DND-41 (cell line): Measurements from ENCODE around the gene SERPINA3.

Experiments used
- ATAC-seq: fragments of 200-7000 bp; cut with Tn5 transposase; 3 replicates; pipeline ENCODE4 v1.9.1; 2021; ENCODE audit warnings: low read depth; ENCODE audit not compliant: insufficient read depth
- DNase-seq: peaks from one replicate; pipeline ENCODE4 v3.0.0-alpha.2; 2020
- H2AFZ ChIP-seq: 2 replicates; pipeline ENCODE4 v1.6.0; 2012; ENCODE audit warnings: low read depth, low read length
- H3K27ac ChIP-seq: 2 replicates; pipeline ENCODE4 v1.5.1; 2012; ENCODE audit warnings: low read length, inconsistent platforms
- H3K27me3 ChIP-seq: fragments of 200-600 bp; sonication (generic); 2 replicates; pipeline ENCODE4 v1.6.0; 2012; ENCODE audit warnings: low read length, mild to moderate bottlenecking, inconsistent platforms; ENCODE audit not compliant: insufficient read depth, poor library complexity
- H3K36me3 ChIP-seq: 2 replicates; pipeline ENCODE4 v1.5.1; 2012; ENCODE audit warnings: low read length, inconsistent platforms; ENCODE audit not compliant: insufficient read depth
- H3K4me1 ChIP-seq: 2 replicates; pipeline ENCODE4 v1.5.1; 2012; ENCODE audit warnings: mild to moderate bottlenecking, low read length; ENCODE audit not compliant: insufficient read depth
- H3K4me2 ChIP-seq: 2 replicates; pipeline ENCODE4 v1.6.0; 2012; ENCODE audit warnings: mild to moderate bottlenecking, moderate library complexity, low read length, inconsistent platforms; ENCODE audit not compliant: insufficient read depth
- H3K4me3 ChIP-seq, 2 experiments: fragments of 200-600 bp in 1 of 2; shearing (Covaris generic) in 1 of 2; 2 replicates each; pipeline ENCODE4 v1.5.1; 2012 to 2016; ENCODE audit warnings: inconsistent platforms in 2 of 2, low read length in 2 of 2, mild to moderate bottlenecking in 2 of 2, low read depth in 1 of 2, moderate library complexity in 1 of 2
- H3K79me2 ChIP-seq: 2 replicates; pipeline ENCODE4 v1.6.0; 2012; ENCODE audit warnings: low read length, inconsistent platforms; ENCODE audit not compliant: insufficient read depth
- H3K9ac ChIP-seq: 2 replicates; pipeline ENCODE4 v1.6.0; 2012; ENCODE audit warnings: low read depth, mild to moderate bottlenecking, inconsistent platforms, low read length, moderate library complexity
- H3K9me3 ChIP-seq: 2 replicates; pipeline ENCODE4 v1.5.1; 2012; ENCODE audit warnings: low read length, moderate library complexity, mild to moderate bottlenecking, inconsistent platforms; ENCODE audit not compliant: insufficient read depth, severe bottlenecking
- H4K20me1 ChIP-seq: 2 replicates; pipeline ENCODE4 v1.6.0; 2012; ENCODE audit warnings: low read length; ENCODE audit not compliant: insufficient read depth
- CTCF ChIP-seq: IDR thresholded peaks from 2 replicates; pipeline ENCODE4 v1.5.1; 2012; ENCODE audit warnings: borderline replicate concordance, low read length, moderate library complexity, mild to moderate bottlenecking; ENCODE audit not compliant: poor library complexity, severe bottlenecking; ENCODE audit errors: extremely low read depth
- EZH2 ChIP-seq: IDR thresholded peaks from 3 replicates; pipeline ENCODE4 v1.6.1; 2012; ENCODE audit warnings: borderline replicate concordance, low read depth, mild to moderate bottlenecking, moderate library complexity, low read length, inconsistent platforms; ENCODE audit not compliant: severe bottlenecking

Gene SERPINA3

GRCh38 chr14:94568186-94568585, 44.0 kb upstream of the SERPINA3 start:
- H3K27ac ChIP-seq = no peak overlapping the region
- no peak overlapping the region for H3K4me2 ChIP-seq
- H3K4me3 ChIP-seq = no peak overlapping the region
- no peaks in the 10 kb centered on the region for H4K20me1 ChIP-seq
- DNase-seq (no peak), ATAC-seq (no peak)
- H3K79me2 ChIP-seq = no peaks in the 10 kb centered on the region
- no peaks in the 10 kb centered on the region for H3K9me3 ChIP-seq
- no peaks in the 10 kb centered on the region for H3K36me3 ChIP-seq
- no peak for TF ChIP-seq EZH2
- TF ChIP-seq CTCF = no peak
- no peak overlapping the region for H2AFZ ChIP-seq
- H3K27me3 ChIP-seq = no peaks in the 10 kb centered on the region
- H3K9ac ChIP-seq = no peak overlapping the region
- no peaks in the 10 kb centered on the region for H3K4me1 ChIP-seq

- no peak overlapping the region for H3K4me2 ChIP-seq
- H3K9ac ChIP-seq = no peak overlapping the region
- no peaks in the 10 kb centered on the region for H3K9me3 ChIP-seq
- no peaks in the 10 kb centered on the region for H3K4me1 ChIP-seq
- H3K27ac ChIP-seq = no peak overlapping the region
- H3K27me3 ChIP-seq = no peaks in the 10 kb centered on the region
- no peaks in the 10 kb centered on the region for H4K20me1 ChIP-seq
- no peak overlapping the region for H2AFZ ChIP-seq
- no peak overlapping the region for H3K4me3 ChIP-seq
- no peak for TF ChIP-seq EZH2
- no peak for TF ChIP-seq CTCF
- ATAC-seq (no peak), DNase-seq (no peak)
- no peaks in the 10 kb centered on the region for H3K36me3 ChIP-seq
- no peaks in the 10 kb centered on the region for H3K79me2 ChIP-seq
Observed at GRCh38 chr14:94569381-94570001, 42.7 kb upstream of the SERPINA3 start.

- no peaks in the 10 kb centered on the region for H3K27me3 ChIP-seq
- H3K4me1 ChIP-seq = no peaks in the 10 kb centered on the region
- H2AFZ ChIP-seq = no peak overlapping the region
- H3K9me3 ChIP-seq = no peaks in the 10 kb centered on the region
- ATAC-seq (no peak), DNase-seq (no peak)
- H3K27ac ChIP-seq = no peak overlapping the region
- TF ChIP-seq CTCF (no peak), EZH2 (no peak)
- H3K79me2 ChIP-seq = no peaks in the 10 kb centered on the region
- H4K20me1 ChIP-seq = no peaks in the 10 kb centered on the region
- no peaks in the 10 kb centered on the region for H3K36me3 ChIP-seq
- H3K4me2 ChIP-seq = no peak overlapping the region
- no peak overlapping the region for H3K4me3 ChIP-seq
- no peak overlapping the region for H3K9ac ChIP-seq
Observed at GRCh38 chr14:94570002-94570400, 42.2 kb upstream of the SERPINA3 start.

- no peak overlapping the region for H2AFZ ChIP-seq
- TF ChIP-seq EZH2 (no peak), CTCF (no peak)
- no peak for ATAC-seq
Observed at GRCh38 chr14:94570440-94570839, 41.8 kb upstream of the SERPINA3 start.

More at GRCh38 chr14:94570440-94570839, 41.8 kb upstream of the SERPINA3 start:
- Histone ChIP-seq H3K36me3 (no peaks in the 10 kb centered on the region), H3K9me3 (no peaks in the 10 kb centered on the region), H3K27ac (no peak overlapping the region), H3K9ac (no peak overlapping the region), H3K4me1 (no peaks in the 10 kb centered on the region), H3K4me2 (no peak overlapping the region), H4K20me1 (no peaks in the 10 kb centered on the region), H3K4me3 (no peak overlapping the region), H3K79me2 (no peaks in the 10 kb centered on the region), H3K27me3 (no peaks in the 10 kb centered on the region)
- no peak for DNase-seq
